Astrocyte of the cerebellum (primary cell): Measurements from ENCODE around the gene LTB4R2.

Experiments used
- DNase-seq: peaks from one replicate; pipeline ENCODE4 v3.0.0-alpha.2; 2011; ENCODE audit warnings: low read depth
- H3K4me3 ChIP-seq: 2 replicates; pipeline ENCODE4 v1.5.1; 2011; ENCODE audit warnings: mild to moderate bottlenecking, low read depth, low read length, moderate library complexity
- CTCF ChIP-seq: IDR thresholded peaks from 2 replicates; pipeline ENCODE4 v1.5.1; 2012; ENCODE audit warnings: low read length, low read depth, moderate library complexity, mild to moderate bottlenecking; ENCODE audit errors: missing control alignments
- in situ Hi-C: cut with HindIII; loops from 2 replicates; pipeline ENCODE4 v1.10.0; 2017; ENCODE audit warnings: low sequenced_read_pairs

LTB4R2 gene

GRCh38 chr14:24270537-24271133 is 39.3 kb upstream of the LTB4R2 start:
- in situ Hi-C loops, result no loop called here
- peak overlapping the region; percentile 91 for H3K4me3 ChIP-seq
- no peak for DNase-seq
- TF ChIP-seq CTCF, result no peak

- H3K4me3 ChIP-seq, result peak within 1 kb of the TSS; percentile 91
- TF ChIP-seq CTCF, result peak; percentile 59
- peak; percentile 64 for DNase-seq
- in situ Hi-C loops, result no loop called here
Measured at GRCh38 chr14:24271134-24271833, 38.7 kb upstream of the LTB4R2 start, which contains the start of gene RABGGTA. Gene RABGGTA (minus strand): TSS chr14:24271597. CDS start chr14:24271115, 482 bp downstream.

- peak overlapping the region; percentile 91 for H3K4me3 ChIP-seq
- no peak for TF ChIP-seq CTCF
- in situ Hi-C loops, result no loop called here
- no peak for DNase-seq
Measured at GRCh38 chr14:24271834-24272263, 38.1 kb upstream of the LTB4R2 start.

- no peak overlapping the region for H3K4me3 ChIP-seq
- DNase-seq, result no peak
- no peak for TF ChIP-seq CTCF
- in situ Hi-C loops, result no loop called here
Measured at GRCh38 chr14:24272467-24272866, 37.5 kb upstream of the LTB4R2 start.

GRCh38 chr14:24273422-24273998 is 36.4 kb upstream of the LTB4R2 start:
- peak; percentile 4 for TF ChIP-seq CTCF
- DNase-seq, result no peak
- H3K4me3 ChIP-seq, result no peak overlapping the region
- in situ Hi-C loops, result no loop called here

GRCh38 chr14:24274101-24274543 is 35.8 kb upstream of the LTB4R2 start:
- in situ Hi-C loops, result no loop called here
- no peak for TF ChIP-seq CTCF
- no peak overlapping the region for H3K4me3 ChIP-seq
- no peak for DNase-seq
